Gastroesophageal sphincter (tissue), 4 donors: ENCODE results near the gene THRB. TPM values are rescaled to one million over a fixed set of nuclear protein-coding genes. Genes with fewer than 3 reads are reported as not detected.
"Not testable (repeated sequence)": the region's sequence is repeated elsewhere in the genome, so short reads cannot be mapped to it uniquely, and the experiment has no call there.

Experiments used
- ATAC-seq: fragments of 150-250 bp; one replicate; pipeline ENCODE4 v1.9.1; 2016; ENCODE audit warnings: mild to moderate bottlenecking, moderate library complexity
- H3K27ac ChIP-seq, 4 donors: fragments of 200-600 bp; sonication (generic) in 3 of 4; 1 replicate in 3 of 4; 2 replicates in 1 of 4; pipeline ENCODE4 v1.5.1; 2016 to 2019
- H3K27me3 ChIP-seq: fragments of 200-600 bp; sonication (generic); one replicate; pipeline ENCODE4 v1.5.1; 2019
- H3K36me3 ChIP-seq, 2 donors: fragments of 200-600 bp; sonication (generic); one replicate each; pipeline ENCODE4 v1.5.1; 2019; ENCODE audit warnings: control low read depth in 1 of 2
- H3K4me1 ChIP-seq, 3 donors: fragments of 200-600 bp; sonication (generic); 1 replicate in 2 of 3; 2 replicates in 1 of 3; pipeline ENCODE4 v1.5.1; 2016 to 2019; ENCODE audit warnings: control low read depth in 2 of 3
- H3K4me3 ChIP-seq, 2 donors: fragments of 200-600 bp; sonication (generic); one replicate each; pipeline ENCODE4 v1.5.1; 2019; ENCODE audit warnings: mild to moderate bottlenecking in 1 of 2, moderate library complexity in 1 of 2
- H3K9me3 ChIP-seq, 3 donors: fragments of 200-600 bp; sonication (generic); one replicate each; pipeline ENCODE4 v1.5.1; 2017 to 2019; ENCODE audit warnings: control low read depth in 2 of 3
- CTCF ChIP-seq, 4 experiments: fragments of 200-600 bp in 2 of 4; fragments of 450-650 bp in 2 of 4; sonication (generic) in 1 of 4; IDR thresholded peaks; one replicate each; pipeline ENCODE4 v1.5.1; 2017 to 2019; ENCODE audit warnings: antibody characterized with exemption in 4 of 4, mild to moderate bottlenecking in 2 of 4, moderate library complexity in 2 of 4
- EP300 ChIP-seq: sonication (generic); formaldehyde crosslinking; IDR thresholded peaks from one replicate; pipeline ENCODE4 v1.6.1; 2017; ENCODE audit warnings: antibody characterized with exemption, mild to moderate bottlenecking
- POLR2A ChIP-seq, 2 donors: fragments of 450-650 bp; IDR thresholded peaks; one replicate each; pipeline ENCODE4 v1.6.1; 2017; ENCODE audit warnings: antibody characterized with exemption in 2 of 2, mild to moderate bottlenecking in 2 of 2, moderate library complexity in 1 of 2
- POLR2AphosphoS5 ChIP-seq: sonication (generic); formaldehyde crosslinking; IDR thresholded peaks from one replicate; pipeline ENCODE4 v1.6.1; 2017; ENCODE audit warnings: antibody characterized with exemption
- WGBS, 2 donors: methylation state at CpG; one replicate each; pipeline ENCODE4 v1.1.5; 2018; ENCODE audit warnings: low coverage in 1 of 2; 5-methylcytosine and 5-hydroxymethylcytosine counted together
- total RNA-seq, 4 donors: library from RNA; depleted of rRNA; stranded (reverse); fragments of >200 nt; gene quantifications; one replicate each; pipeline ENCODE4 v1.1.0, GENCODE V29; 2016

Gene THRB
- total RNA-seq, 4 donors from 2014 or later: 42.5 to 61.9 (median 55.8) TPM

GRCh38 chr3:24400450-24400849, 94.2 kb downstream of the THRB start:
- H3K27ac ChIP-seq: peak overlapping the region in 2 of 4 donors; percentile 8 to 53
- peaks cover 0 to 37% (median 7%) of the 10 kb centered on the region in 3 donors for H3K4me1 ChIP-seq
- no peak for ATAC-seq
- H3K4me3 ChIP-seq: no peak overlapping the region
- TF ChIP-seq POLR2AphosphoS5: no peak
- TF ChIP-seq EP300: no peak
- no peak for TF ChIP-seq CTCF (IDR thresholded peaks at IDR 0.05)
- TF ChIP-seq POLR2A (IDR thresholded peaks at IDR 0.05): no peak
- no peaks in the 10 kb centered on the region for H3K9me3 ChIP-seq
- no peaks in the 10 kb centered on the region for H3K27me3 ChIP-seq
- no peaks in the 10 kb centered on the region for H3K36me3 ChIP-seq
- WGBS, 2 donors: 54% methylated on average over 3 to 4 of the region's 4 CpGs

GRCh38 chr3:24400015-24400414, 94.6 kb downstream of the THRB start:
- Histone ChIP-seq H3K27me3 (no peaks in the 10 kb centered on the region), H3K9me3 (no peaks in the 10 kb centered on the region), H3K27ac (peak overlapping the region in 3 of 4 donors; percentile 16 to 53 (median 29)), H3K4me1 (peaks cover 0 to 37% (median 7%) of the 10 kb centered on the region in 3 donors), H3K36me3 (no peaks in the 10 kb centered on the region), H3K4me3 (no peak overlapping the region)
- ATAC-seq: no peak
- WGBS, 2 donors: 26 to 36% methylated on average over 2 of the region's 2 CpGs
- TF ChIP-seq EP300: no peak
- no peak for TF ChIP-seq CTCF (IDR thresholded peaks at IDR 0.05)
- TF ChIP-seq POLR2A (IDR thresholded peaks at IDR 0.05): no peak
- no peak for TF ChIP-seq POLR2AphosphoS5

GRCh38 chr3:24399614-24400013, 95.0 kb downstream of the THRB start:
- no peaks in the 10 kb centered on the region for H3K9me3 ChIP-seq
- no peaks in the 10 kb centered on the region for H3K27me3 ChIP-seq
- ATAC-seq: no peak
- peak overlapping the region in 3 of 4 donors; percentile 16 to 53 (median 29) for H3K27ac ChIP-seq
- 42 to 88% methylated on average over 3 of the region's 3 CpGs for WGBS, 2 donors
- peaks cover 0 to 37% (median 7%) of the 10 kb centered on the region in 3 donors for H3K4me1 ChIP-seq
- H3K4me3 ChIP-seq: no peak overlapping the region
- H3K36me3 ChIP-seq: no peaks in the 10 kb centered on the region
- TF ChIP-seq POLR2A (IDR thresholded peaks at IDR 0.05): no peak
- no peak for TF ChIP-seq EP300
- no peak for TF ChIP-seq POLR2AphosphoS5
- no peak for TF ChIP-seq CTCF (IDR thresholded peaks at IDR 0.05)

GRCh38 chr3:24398712-24399111, 95.9 kb downstream of the THRB start:
- H3K27ac ChIP-seq, H3K9me3 ChIP-seq, ATAC-seq, H3K36me3 ChIP-seq, H3K27me3 ChIP-seq, H3K4me3 ChIP-seq: not testable (repeated sequence)
- WGBS, 2 donors: 96% methylated on average over 4 of the region's 5 CpGs; no CpG with 5 or more reads in 1 of the 2 donors
- peaks cover 0 to 38% (median 7%) of the 10 kb centered on the region in 3 donors for H3K4me1 ChIP-seq

GRCh38 chr3:24396338-24396737, 98.3 kb downstream of the THRB start:
- 68 to 70% methylated on average over 4 of the region's 4 CpGs for WGBS, 2 donors
- TF ChIP-seq POLR2A (IDR thresholded peaks at IDR 0.05): no peak
- TF ChIP-seq POLR2AphosphoS5: no peak
- TF ChIP-seq EP300: no peak
- TF ChIP-seq CTCF (IDR thresholded peaks at IDR 0.05): no peak
- Histone ChIP-seq H3K27me3 (no peaks in the 10 kb centered on the region), H3K27ac (no peak overlapping the region), H3K9me3 (no peaks in the 10 kb centered on the region), H3K4me3 (no peak overlapping the region), H3K36me3 (no peaks in the 10 kb centered on the region), H3K4me1 (peaks cover 0 to 39% (median 7%) of the 10 kb centered on the region in 3 donors)
- no peak for ATAC-seq
